ENCODE data around the gene COL3A1.

COL3A1 gene

DNA sequence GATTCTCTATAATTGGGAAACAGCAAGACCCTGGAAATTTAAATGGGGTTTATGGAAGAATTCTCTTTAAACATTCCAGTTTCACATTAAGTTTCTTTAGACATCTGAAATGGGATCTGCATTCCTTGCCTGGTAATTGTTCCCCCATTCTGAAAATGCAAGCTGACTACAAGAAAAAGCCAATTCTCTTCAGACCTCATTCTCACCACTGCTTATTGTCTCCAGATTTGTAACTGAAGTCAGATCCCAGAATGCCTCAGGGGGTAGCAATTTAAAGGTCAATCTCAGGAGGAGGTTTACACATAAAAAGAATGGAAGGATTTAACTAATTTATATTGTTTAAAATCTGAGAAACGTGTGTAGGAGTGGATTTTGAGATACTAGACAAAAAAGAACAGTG lies 41.2 kb downstream of the COL3A1 start:
- TF ChIP-seq, protein P1, sequence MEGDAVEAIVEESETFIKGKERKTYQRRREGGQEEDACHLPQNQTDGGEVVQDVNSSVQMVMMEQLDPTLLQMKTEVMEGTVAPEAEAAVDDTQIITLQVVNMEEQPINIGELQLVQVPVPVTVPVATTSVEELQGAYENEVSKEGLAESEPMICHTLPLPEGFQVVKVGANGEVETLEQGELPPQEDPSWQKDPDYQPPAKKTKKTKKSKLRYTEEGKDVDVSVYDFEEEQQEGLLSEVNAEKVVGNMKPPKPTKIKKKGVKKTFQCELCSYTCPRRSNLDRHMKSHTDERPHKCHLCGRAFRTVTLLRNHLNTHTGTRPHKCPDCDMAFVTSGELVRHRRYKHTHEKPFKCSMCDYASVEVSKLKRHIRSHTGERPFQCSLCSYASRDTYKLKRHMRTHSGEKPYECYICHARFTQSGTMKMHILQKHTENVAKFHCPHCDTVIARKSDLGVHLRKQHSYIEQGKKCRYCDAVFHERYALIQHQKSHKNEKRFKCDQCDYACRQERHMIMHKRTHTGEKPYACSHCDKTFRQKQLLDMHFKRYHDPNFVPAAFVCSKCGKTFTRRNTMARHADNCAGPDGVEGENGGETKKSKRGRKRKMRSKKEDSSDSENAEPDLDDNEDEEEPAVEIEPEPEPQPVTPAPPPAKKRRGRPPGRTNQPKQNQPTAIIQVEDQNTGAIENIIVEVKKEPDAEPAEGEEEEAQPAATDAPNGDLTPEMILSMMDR (IDR thresholded peaks at IDR 0.05; ENCODE audit: low read depth, low read length), result no peak
- no peak overlapping the region for H3K4me3 ChIP-seq (ENCODE audit: low read depth, low read length)

DNA sequence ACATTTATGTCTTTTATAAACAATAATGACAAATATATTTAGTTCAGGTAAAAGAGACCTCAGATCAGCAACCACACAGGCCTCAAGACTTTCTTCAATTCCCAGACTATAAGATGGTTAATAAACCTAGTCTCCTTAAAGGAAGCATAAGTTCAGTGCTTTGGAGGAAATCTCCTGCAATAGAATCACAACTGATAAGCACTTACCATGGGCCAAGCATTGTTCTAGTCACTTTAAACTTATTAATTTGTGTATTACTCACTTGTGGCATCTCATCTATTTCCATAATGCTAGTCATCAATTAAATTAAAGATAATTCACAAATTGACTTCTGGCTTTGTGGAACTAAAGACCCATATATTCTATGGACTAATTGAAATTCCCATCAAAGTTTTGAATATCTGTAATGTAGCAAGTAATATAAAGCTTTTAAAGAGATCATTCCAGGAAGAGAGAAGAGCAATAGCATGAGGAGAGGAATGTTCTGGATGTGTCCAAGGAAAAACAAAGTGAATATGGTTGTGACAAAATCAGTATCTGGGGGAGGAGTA lies 42.2 kb downstream of the COL3A1 start:
- H3K4me3 ChIP-seq (ENCODE audit: low read depth, low read length), result no peak overlapping the region
- TF ChIP-seq, protein P1 (IDR thresholded peaks at IDR 0.05; ENCODE audit: low read depth, low read length), result no peak

DNA sequence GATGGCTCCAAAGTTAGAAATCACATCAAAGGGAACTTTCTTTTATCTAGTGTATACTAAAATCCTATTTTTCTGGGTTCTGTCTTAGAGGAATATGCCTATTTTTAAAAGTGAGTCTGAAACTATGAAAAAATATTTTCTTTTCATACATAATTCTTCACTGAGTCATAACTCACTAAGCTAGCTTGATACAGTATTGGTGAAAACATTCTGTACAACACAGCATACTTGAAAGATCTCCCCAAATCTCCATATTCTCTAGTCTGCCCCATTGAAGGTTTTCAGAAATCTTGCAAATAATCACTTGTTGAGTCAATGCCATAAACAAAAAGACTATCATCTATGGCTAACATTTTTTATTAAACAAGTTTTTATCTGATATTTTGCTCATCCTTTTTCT lies 44.5 kb downstream of the COL3A1 start:
- H3K4me3 ChIP-seq (ENCODE audit: low read depth, low read length), result no peak overlapping the region
- TF ChIP-seq, protein P1 (IDR thresholded peaks at IDR 0.05; ENCODE audit: low read depth, low read length), result no peak

DNA sequence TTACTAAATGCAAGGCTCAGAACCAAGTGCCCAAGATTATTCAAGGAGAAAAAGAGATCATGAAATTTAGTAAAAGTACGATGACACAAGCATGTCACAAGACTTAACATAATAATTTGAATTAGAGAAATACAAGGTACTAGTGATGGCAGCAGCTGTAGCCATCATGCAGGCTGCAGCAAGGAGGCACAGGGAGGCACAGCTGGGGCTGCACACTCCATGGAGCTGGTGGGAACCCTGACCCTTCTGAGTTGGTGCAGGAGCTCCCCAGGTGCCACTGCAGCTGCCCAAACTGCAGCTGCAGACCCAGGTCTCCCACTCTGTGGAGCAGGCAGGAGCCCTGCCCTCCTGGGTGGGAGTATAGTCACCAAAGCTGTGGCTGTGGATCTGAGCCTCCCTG lies 46.0 kb downstream of the COL3A1 start:
- TF ChIP-seq, protein P1 (IDR thresholded peaks at IDR 0.05; ENCODE audit: low read depth, low read length), result no peak
- H3K4me3 ChIP-seq (ENCODE audit: low read depth, low read length), result no peak overlapping the region

DNA sequence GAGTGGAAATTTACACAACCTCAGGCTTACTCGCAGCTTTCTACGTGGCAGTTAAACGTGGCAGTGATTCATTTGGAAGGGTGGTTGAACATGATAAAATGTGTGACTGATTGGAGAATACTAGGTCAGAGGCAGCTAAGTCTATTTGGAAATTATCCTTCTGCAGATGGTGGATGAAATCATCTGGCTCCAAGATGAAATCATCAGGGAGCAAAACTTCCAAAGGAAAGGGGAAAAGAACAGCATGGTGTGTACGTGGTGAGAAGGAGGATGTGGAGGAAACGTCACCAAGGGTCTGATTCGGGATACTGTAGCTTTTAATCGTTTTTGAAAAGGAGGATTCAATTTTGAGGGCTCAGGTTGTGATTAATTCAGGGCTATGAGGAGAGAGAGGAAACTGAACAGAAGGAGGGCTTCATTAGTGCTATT lies 47.9 kb downstream of the COL3A1 start:
- no peak overlapping the region for H3K4me3 ChIP-seq (ENCODE audit: low read depth, low read length)
- TF ChIP-seq, protein P1 (IDR thresholded peaks at IDR 0.05; ENCODE audit: low read depth, low read length), result no peak

DNA sequence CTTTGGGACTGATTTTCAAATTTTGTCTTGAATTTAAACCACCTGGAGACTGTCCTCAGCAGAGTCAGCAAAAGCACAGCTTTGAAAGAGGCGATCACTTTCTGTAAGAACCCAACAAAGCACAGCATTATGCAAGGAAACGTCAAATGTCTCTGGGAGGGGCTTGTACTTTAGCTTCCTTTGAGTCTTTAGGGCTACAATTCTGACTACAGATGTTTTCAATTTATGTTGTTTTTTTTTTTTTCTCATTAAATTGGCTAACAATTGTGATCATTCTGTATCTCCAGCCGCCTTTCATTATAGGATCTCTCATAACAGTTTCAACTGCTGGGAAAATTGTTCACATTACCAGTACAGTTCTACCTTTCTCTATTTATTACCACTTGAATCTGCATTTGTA lies 48.3 kb downstream of the COL3A1 start:
- H3K4me3 ChIP-seq (ENCODE audit: low read depth, low read length), result no peak overlapping the region
- TF ChIP-seq, protein P1 (IDR thresholded peaks at IDR 0.05; ENCODE audit: low read depth, low read length), result no peak

DNA sequence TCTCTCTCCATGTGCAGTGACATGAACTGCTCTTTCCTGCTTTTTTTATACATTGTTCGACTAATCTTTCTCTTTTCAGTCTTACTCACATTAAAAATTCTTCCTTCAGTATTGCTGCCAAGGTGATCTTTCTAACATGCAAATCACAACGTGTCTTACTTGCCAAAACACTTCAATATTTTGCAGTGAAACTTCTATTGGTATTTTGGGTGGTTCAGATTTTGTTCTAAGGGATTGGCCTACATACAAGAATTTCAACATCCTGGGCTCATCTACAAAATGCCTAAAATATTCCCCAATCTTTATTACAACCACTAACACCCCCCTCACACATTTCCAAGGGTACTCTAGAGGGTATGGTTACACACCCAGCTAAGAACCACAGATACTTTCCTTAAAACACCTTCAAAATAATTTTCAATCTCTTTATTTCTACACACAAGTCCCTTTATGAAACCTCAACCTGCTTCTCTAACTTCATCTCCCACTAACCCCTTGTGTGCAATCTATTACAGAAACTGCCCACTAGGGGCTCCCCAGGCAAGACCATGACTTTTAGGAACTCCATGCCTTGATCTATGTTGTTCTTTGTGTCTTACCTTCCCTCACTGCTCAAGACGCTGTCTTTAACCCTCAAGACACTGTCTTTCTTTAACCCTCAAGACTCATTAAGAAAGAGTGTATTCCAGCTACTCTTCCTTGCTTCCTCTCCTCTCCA lies 50.9 kb downstream of the COL3A1 start:
- TF ChIP-seq, protein P1 (IDR thresholded peaks at IDR 0.05; ENCODE audit: low read depth, low read length), result peak; percentile 47; the same call in 1 of the 2 replicates
- H3K4me3 ChIP-seq (ENCODE audit: low read depth, low read length), result no peak overlapping the region
